ENCODE results near the gene CLCN3. TPM values are rescaled to one million over a fixed set of nuclear protein-coding genes. Genes with fewer than 3 reads are reported as not detected.

Gene CLCN3
- total RNA-seq, 1 experiment from 2014 or later: 56.0 TPM

DNA sequence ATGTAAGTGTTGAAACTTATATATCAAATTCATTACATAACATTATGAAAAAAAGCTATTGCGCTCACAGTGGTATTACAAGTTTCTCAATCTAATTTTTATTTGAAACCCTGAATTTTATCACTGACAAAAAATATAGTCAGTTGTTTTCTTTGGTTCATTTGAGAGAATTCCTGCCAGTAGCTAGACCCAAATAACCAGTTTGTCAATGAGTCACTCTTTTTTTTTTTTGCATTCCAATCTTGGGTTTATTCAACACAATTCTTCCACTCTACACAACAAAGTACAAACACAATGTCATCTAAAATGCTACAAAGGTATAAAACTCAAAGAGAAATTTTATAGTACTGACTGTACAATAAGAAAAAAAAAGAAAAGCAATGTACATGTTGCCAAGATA is 124.2 kb downstream of the CLCN3 start:
- no peaks in the 10 kb centered on the region for H3K4me1 Mint-ChIP-seq (ENCODE audit: insufficient read depth, unreplicated experiment)
- no peak overlapping the region for H3K27ac Mint-ChIP-seq (ENCODE audit: low read depth, unreplicated experiment)
- H3K4me3 Mint-ChIP-seq (ENCODE audit: unreplicated experiment): no peak overlapping the region

GRCh38 chr4:169745291-169745690 is 124.9 kb downstream of the CLCN3 start:
- Mint-ChIP-seq H3K9me3 (ENCODE audit: unreplicated experiment) (no peaks in the 10 kb centered on the region), H3K27me3 (ENCODE audit: insufficient read depth, unreplicated experiment) (no peaks in the 10 kb centered on the region), H3K4me1 (ENCODE audit: insufficient read depth, unreplicated experiment) (no peaks in the 10 kb centered on the region), H3K36me3 (ENCODE audit: insufficient read depth, unreplicated experiment) (peaks cover 32% of the 10 kb centered on the region), H3K27ac (ENCODE audit: low read depth, unreplicated experiment) (no peak overlapping the region), H3K4me3 (ENCODE audit: unreplicated experiment) (no peak overlapping the region)
- peak; percentile 17 for DNase-seq (ENCODE audit: unreplicated experiment)
- BruUV-seq (replicated peaks): no TSS peak
- CTCF ChIA-PET: no interaction called here
- intact Hi-C loops (cut with micrococcal nuclease): no loop called here
- POLR2A ChIA-PET: no interaction called here
- TF ChIP-seq, protein P1, sequence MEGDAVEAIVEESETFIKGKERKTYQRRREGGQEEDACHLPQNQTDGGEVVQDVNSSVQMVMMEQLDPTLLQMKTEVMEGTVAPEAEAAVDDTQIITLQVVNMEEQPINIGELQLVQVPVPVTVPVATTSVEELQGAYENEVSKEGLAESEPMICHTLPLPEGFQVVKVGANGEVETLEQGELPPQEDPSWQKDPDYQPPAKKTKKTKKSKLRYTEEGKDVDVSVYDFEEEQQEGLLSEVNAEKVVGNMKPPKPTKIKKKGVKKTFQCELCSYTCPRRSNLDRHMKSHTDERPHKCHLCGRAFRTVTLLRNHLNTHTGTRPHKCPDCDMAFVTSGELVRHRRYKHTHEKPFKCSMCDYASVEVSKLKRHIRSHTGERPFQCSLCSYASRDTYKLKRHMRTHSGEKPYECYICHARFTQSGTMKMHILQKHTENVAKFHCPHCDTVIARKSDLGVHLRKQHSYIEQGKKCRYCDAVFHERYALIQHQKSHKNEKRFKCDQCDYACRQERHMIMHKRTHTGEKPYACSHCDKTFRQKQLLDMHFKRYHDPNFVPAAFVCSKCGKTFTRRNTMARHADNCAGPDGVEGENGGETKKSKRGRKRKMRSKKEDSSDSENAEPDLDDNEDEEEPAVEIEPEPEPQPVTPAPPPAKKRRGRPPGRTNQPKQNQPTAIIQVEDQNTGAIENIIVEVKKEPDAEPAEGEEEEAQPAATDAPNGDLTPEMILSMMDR (IDR thresholded peaks at IDR 0.05; ENCODE audit: unreplicated experiment): no peak

More for the DNA sequence above, 124.2 kb downstream of the CLCN3 start:
- TF ChIP-seq, protein P1 (IDR thresholded peaks at IDR 0.05; ENCODE audit: unreplicated experiment): no peak
- CTCF ChIA-PET: interaction anchor here (1.3 to 1.7 kb wide), 2 partner anchors 10 to 11 kb away, joined by 3 to 5 read pairs; no protein-coding TSS in a partner anchor
- H3K9me3 Mint-ChIP-seq (ENCODE audit: unreplicated experiment): no peaks in the 10 kb centered on the region
- peaks cover 31% of the 10 kb centered on the region for H3K36me3 Mint-ChIP-seq (ENCODE audit: insufficient read depth, unreplicated experiment)
- BruUV-seq (replicated peaks): no TSS peak
- H3K27me3 Mint-ChIP-seq (ENCODE audit: insufficient read depth, unreplicated experiment): no peaks in the 10 kb centered on the region
- intact Hi-C loops (cut with micrococcal nuclease): no loop called here
- no peak for DNase-seq (ENCODE audit: unreplicated experiment)
- POLR2A ChIA-PET: no interaction called here

- Mint-ChIP-seq H3K4me3 (ENCODE audit: unreplicated experiment) (peak overlapping the region; percentile 76), H3K27me3 (ENCODE audit: insufficient read depth, unreplicated experiment) (no peaks in the 10 kb centered on the region), H3K4me1 (ENCODE audit: insufficient read depth, unreplicated experiment) (peaks cover 30% of the 10 kb centered on the region), H3K36me3 (ENCODE audit: insufficient read depth, unreplicated experiment) (peaks cover 15% of the 10 kb centered on the region), H3K9me3 (ENCODE audit: unreplicated experiment) (no peaks in the 10 kb centered on the region), H3K27ac (ENCODE audit: low read depth, unreplicated experiment) (peak overlapping the region; percentile 61)
- TF ChIP-seq, protein P1 (IDR thresholded peaks at IDR 0.05; ENCODE audit: unreplicated experiment): no peak
- ChIA-PET CTCF (interaction anchor here (0.6 to 1.0 kb wide), 4 partner anchors 53 to 332 kb away, joined by 3 to 5 read pairs (median 4); no protein-coding TSS in a partner anchor), POLR2A (interaction anchor here (0.6 to 1.3 kb wide), 13 partner anchors 16 to 1704 kb away, joined by 3 to 6 read pairs (median 4); no protein-coding TSS in a partner anchor)
- intact Hi-C loops (cut with micrococcal nuclease): no loop called here
- DNase-seq (ENCODE audit: unreplicated experiment): peak; percentile 9
- BruUV-seq (replicated peaks): TSS peak; percentile 39
Observed at GRCh38 chr4:169756971-169757574, 136.7 kb downstream of the CLCN3 start.

DNA sequence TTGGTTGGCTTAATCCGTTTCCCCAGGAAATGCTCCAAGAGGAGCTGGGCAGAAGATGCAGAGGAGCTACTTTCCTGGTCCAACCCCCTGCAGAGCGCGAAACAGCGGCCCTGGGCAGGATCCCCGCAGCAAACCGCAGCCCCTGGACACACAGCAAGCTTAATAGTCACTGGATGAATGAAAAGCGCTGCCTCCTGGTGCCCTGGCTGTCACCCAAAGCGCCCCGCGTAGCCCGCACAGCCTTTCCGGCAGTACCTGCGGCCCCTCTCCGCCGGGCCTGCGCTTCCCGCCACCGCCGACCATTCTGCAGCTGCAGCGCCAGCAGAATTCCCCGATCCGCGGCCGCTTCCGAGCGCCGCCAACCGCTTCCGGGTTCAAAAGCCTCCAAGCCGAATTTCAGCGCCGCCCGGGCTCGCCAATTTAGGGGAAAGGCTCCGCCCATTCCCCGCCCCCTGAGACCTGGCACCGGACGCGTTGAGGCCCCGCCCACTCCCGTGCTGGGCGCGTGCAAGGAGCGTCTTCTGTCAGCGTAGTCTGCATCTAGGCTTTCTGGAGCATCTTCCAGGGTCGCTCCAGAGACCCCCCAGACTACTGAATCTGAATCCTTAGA is 137.3 kb downstream of the CLCN3 start, which contains the start of gene HPF1:
Gene HPF1 (minus strand): TSS at position 370 of the 610 bp plus-strand sequence. CDS start 67 bp downstream, at position 303.
- intact Hi-C loops (cut with micrococcal nuclease): no loop called here
- Mint-ChIP-seq H3K4me3 (ENCODE audit: unreplicated experiment) (peak within 1 kb of the TSS; percentile 76), H3K27me3 (ENCODE audit: insufficient read depth, unreplicated experiment) (no peaks in the 10 kb centered on the region), H3K9me3 (ENCODE audit: unreplicated experiment) (no peaks in the 10 kb centered on the region), H3K36me3 (ENCODE audit: insufficient read depth, unreplicated experiment) (peaks cover 12% of the 10 kb centered on the region), H3K27ac (ENCODE audit: low read depth, unreplicated experiment) (peak within 1 kb of the TSS; percentile 61), H3K4me1 (ENCODE audit: insufficient read depth, unreplicated experiment) (peaks cover 30% of the 10 kb centered on the region)
- POLR2A ChIA-PET: interaction anchor here (0.6 to 1.3 kb wide), 12 partner anchors 16 to 1703 kb away, joined by 3 to 6 read pairs (median 4); no protein-coding TSS in a partner anchor
- peak; percentile 95 for DNase-seq (ENCODE audit: unreplicated experiment)
- TF ChIP-seq, protein P1 (IDR thresholded peaks at IDR 0.05; ENCODE audit: unreplicated experiment): no peak
- CTCF ChIA-PET: interaction anchor here (0.6 to 1.0 kb wide), 4 partner anchors 52 to 332 kb away, joined by 3 to 5 read pairs (median 4); no protein-coding TSS in a partner anchor
- BruUV-seq (replicated peaks): no TSS peak

Measured in MCF 10A (cell line).